ENCODE measurements around the gene PSMA6. TPM values are rescaled to one million over a fixed set of nuclear protein-coding genes. Genes with fewer than 3 reads are reported as not detected.
A peak's percentile ranks its signal among the peaks of the same experiment; 100 is the strongest.
"Not testable (repeated sequence)": the region's sequence is repeated elsewhere in the genome, so short reads cannot be mapped to it uniquely, and the experiment has no call there.

The PSMA6 gene
- total RNA-seq, 1 experiment from 2014 or later = 410 TPM

- in situ Hi-C loops (cut with HindIII; ENCODE audit: low pct_unique_long_range_greater_than_20kb, low sequenced_read_pairs) = no loop called here
- DNase-seq (ENCODE audit: low read depth) = peak; percentile 33
Measured at GRCh38 chr14:35337269-35338255, 45.4 kb downstream of the PSMA6 start.

DNA sequence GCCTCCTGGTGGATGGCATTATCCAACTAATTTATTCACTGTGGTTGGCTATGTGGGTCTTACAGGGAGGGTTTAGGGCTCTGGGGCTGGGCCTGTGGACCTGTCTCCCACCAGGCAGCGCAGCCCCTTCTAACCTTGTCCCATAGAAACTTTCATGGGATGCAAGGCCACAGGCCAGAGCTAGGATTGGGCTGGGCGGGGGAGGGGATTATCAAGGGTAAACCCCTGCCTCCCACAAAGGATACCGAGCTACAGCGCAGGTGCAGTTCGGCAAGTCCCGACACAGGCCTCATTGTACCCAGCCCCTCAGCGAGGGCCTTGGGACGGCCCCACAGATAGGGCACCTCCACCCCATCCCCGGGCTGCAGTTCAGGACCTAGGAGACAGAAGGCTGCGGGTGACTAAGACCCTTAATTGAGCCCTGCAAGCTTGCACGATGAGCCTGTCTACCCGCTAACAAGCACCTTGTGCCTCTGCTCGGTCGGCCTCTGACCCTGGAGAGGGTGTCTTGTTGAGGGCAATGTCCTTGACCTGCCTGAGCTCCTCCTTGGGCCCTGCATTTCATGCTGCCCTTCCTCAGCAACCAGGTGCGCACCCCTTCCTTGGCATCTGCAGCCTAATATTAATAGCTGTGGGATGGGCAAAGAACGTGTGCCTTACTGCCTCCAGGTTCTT, 46.7 kb downstream of the PSMA6 start:
- DNase-seq (ENCODE audit: low read depth) = no peak
- in situ Hi-C loops (cut with HindIII; ENCODE audit: low pct_unique_long_range_greater_than_20kb, low sequenced_read_pairs) = no loop called here

- no peak for DNase-seq (ENCODE audit: low read depth)
- in situ Hi-C loops (cut with HindIII; ENCODE audit: low pct_unique_long_range_greater_than_20kb, low sequenced_read_pairs) = no loop called here
Measured at GRCh38 chr14:35339761-35340406, 47.7 kb downstream of the PSMA6 start.

GRCh38 chr14:35340616-35341453, 48.7 kb downstream of the PSMA6 start:
- DNase-seq (ENCODE audit: low read depth) = no peak
- in situ Hi-C loops (cut with HindIII; ENCODE audit: low pct_unique_long_range_greater_than_20kb, low sequenced_read_pairs) = no loop called here

GRCh38 chr14:35341454-35341750, 49.2 kb downstream of the PSMA6 start:
- no peak for DNase-seq (ENCODE audit: low read depth)
- in situ Hi-C loops (cut with HindIII; ENCODE audit: low pct_unique_long_range_greater_than_20kb, low sequenced_read_pairs) = no loop called here

- peak; percentile 91 for DNase-seq (ENCODE audit: low read depth)
- in situ Hi-C loops (cut with HindIII; ENCODE audit: low pct_unique_long_range_greater_than_20kb, low sequenced_read_pairs) = no loop called here
Measured at GRCh38 chr14:35341751-35342488, 49.7 kb downstream of the PSMA6 start.

DNA sequence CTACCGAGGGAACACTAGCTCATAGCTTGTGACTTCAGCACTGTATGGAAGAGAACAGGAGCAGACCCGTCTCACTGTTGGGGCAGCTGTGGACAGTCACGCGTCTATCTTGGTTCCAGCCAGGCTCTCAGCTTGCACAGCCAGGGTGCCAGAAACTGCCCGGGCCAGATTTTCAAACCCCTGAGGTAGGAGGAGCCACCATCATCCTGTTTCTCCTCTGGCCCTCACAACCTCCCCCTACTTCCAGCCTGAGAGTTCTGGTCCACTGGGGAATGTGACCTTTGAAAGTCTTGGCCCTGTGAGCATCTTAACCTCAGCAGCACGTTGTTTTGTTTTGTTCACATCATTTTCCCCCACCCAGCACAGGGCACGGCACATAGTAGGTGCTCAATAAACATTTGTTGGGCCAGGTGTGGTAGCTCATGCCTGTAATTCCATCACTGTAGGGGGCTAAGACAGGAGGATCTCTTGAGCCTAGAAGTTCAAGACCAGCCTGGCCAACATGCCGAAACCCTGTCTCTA, 50.4 kb downstream of the PSMA6 start:
- in situ Hi-C loops (cut with HindIII; ENCODE audit: low pct_unique_long_range_greater_than_20kb, low sequenced_read_pairs) = no loop called here
- no peak for DNase-seq (ENCODE audit: low read depth)

DNA sequence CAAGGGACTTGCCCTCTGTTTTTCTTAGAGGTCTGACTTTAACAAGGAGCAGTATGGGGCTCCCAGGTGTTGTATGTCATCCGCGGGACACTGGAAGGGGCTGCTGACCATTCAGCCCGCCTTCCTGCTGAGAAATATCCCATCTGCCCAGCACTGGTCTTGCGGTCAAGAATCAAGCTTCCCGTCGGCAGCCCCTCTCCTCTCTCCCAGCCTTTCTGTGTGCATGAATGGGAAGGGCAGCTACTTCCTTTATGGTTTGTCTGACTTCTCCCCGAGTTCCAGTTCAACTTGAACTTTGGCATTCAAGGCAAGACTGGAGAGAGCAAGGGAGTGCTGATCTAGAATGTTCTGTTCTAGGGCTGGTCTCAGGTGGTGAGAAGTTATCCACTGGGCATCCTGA, 51.5 kb downstream of the PSMA6 start:
- DNase-seq (ENCODE audit: low read depth) = no peak
- in situ Hi-C loops (cut with HindIII; ENCODE audit: low pct_unique_long_range_greater_than_20kb, low sequenced_read_pairs) = no loop called here

DNA sequence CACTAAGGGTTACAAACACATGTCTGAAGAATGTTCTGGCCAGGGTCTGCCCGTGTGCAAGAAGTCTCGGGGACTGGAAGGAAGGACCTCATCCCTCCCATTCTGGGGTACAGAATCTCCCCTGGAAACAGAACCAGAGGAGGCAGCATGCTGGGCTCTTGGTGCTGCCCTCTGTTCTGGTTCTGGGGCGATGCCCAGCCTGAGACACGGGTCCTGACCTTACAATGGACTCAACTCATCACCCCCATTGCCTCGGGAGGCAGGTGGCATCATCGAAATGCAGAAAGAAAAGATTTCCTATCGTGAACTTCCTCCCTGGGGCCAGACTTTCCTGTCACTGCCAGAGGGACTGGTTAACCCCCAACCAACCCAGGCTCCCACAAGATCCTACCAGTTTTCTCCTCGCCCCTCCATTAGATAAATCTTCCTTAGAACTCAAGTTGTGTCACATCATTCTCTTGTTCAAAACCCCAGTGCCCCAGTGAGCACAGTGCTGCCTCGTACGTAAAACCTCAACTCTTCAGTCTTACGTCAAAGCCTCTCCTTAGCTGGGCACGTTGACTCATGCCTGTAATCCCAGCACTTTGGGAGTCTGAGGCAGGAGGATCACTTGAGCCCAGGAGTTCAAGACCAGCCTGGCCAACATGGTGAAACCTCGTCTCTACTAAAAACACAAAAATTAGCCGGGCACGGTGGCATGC, 52.1 kb downstream of the PSMA6 start:
- no peak for DNase-seq (ENCODE audit: low read depth)
- in situ Hi-C loops (cut with HindIII; ENCODE audit: low pct_unique_long_range_greater_than_20kb, low sequenced_read_pairs) = no loop called here

- in situ Hi-C loops (cut with HindIII; ENCODE audit: low pct_unique_long_range_greater_than_20kb, low sequenced_read_pairs) = no loop called here
- DNase-seq (ENCODE audit: low read depth) = no peak
Measured at GRCh38 chr14:35346738-35347322, 54.6 kb downstream of the PSMA6 start.

GRCh38 chr14:35347323-35348043, 55.3 kb downstream of the PSMA6 start:
- in situ Hi-C loops (cut with HindIII; ENCODE audit: low pct_unique_long_range_greater_than_20kb, low sequenced_read_pairs) = no loop called here
- no peak for DNase-seq (ENCODE audit: low read depth)

GRCh38 chr14:35348044-35348380, 55.8 kb downstream of the PSMA6 start:
- DNase-seq (ENCODE audit: low read depth); in situ Hi-C loops (cut with HindIII; ENCODE audit: low pct_unique_long_range_greater_than_20kb, low sequenced_read_pairs): not testable (repeated sequence)

GRCh38 chr14:35349496-35350365, 57.5 kb downstream of the PSMA6 start:
- in situ Hi-C loops (cut with HindIII; ENCODE audit: low pct_unique_long_range_greater_than_20kb, low sequenced_read_pairs) = no loop called here
- DNase-seq (ENCODE audit: low read depth) = no peak

DNA sequence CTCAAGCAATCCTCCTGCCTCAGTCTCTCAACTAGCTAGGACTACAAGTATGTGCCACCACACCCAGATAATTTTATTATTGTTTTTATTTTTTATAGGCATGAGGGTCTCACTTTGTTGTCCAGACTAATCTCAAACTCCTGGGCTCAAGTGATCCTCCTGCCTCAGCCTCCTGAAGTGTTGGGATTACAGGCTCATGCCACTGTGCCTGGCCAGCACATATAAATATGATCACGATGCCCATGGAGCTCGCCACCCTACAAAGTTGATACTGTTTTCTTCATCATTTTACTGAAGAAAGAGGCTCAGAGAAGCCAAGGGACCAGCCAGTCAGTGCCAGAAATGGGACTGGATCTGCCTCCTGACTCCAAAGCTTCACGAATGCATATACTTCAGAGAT, 59.3 kb downstream of the PSMA6 start:
- no peak for DNase-seq (ENCODE audit: low read depth)
- in situ Hi-C loops (cut with HindIII; ENCODE audit: low pct_unique_long_range_greater_than_20kb, low sequenced_read_pairs) = no loop called here

DNA sequence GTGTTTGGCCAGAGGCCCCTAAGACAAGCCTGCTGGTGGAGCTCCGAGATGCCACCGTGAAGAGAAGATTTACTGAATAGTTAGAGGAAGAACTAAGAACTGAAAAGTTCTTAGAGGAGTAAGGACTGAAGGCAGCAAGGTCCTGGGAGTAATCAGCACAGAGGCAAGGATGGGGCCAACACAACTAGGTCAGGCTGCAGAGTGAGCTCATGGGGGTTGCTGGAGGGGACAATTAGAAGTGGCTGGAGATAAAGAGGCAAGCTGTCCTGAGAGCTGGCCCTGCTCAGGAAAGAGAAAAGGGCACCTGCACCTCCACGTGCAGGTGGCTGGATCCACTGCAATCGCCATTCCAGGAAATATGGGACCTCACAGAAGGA, 59.7 kb downstream of the PSMA6 start:
- no peak for DNase-seq (ENCODE audit: low read depth)
- in situ Hi-C loops (cut with HindIII; ENCODE audit: low pct_unique_long_range_greater_than_20kb, low sequenced_read_pairs) = no loop called here

All from Caki2 (cell line).